NCI-H446 treated with DMSO at 0.1 percent for 48 hours (cell line): Measurements from ENCODE around the gene MTIF2.
"Not testable (repeated sequence)": the region's sequence is repeated elsewhere in the genome, so short reads cannot be mapped to it uniquely, and the experiment has no call there.

Experiments used
- DNase-seq: peaks from one replicate; lab custom pipeline; 2025; lab: John Stamatoyannopoulos, UW

Gene MTIF2

GRCh38 chr2:55242617-55243016 lies 26.4 kb downstream of the MTIF2 start:
- no peak for DNase-seq

- not testable (repeated sequence) for DNase-seq
Observed at GRCh38 chr2:55241582-55241981, 27.4 kb downstream of the MTIF2 start.

GRCh38 chr2:55239656-55240222 lies 29.3 kb downstream of the MTIF2 start:
- no peak for DNase-seq

- no peak for DNase-seq
Observed at GRCh38 chr2:55236992-55237543, 32.0 kb downstream of the MTIF2 start.

GRCh38 chr2:55235724-55236538 lies 33.1 kb downstream of the MTIF2 start:
- DNase-seq: no peak

- no peak for DNase-seq
Observed at GRCh38 chr2:55233658-55233940, 35.4 kb downstream of the MTIF2 start.

- DNase-seq: no peak
Observed at GRCh38 chr2:55232863-55233657, 36.0 kb downstream of the MTIF2 start.

GRCh38 chr2:55232084-55232862 lies 36.8 kb downstream of the MTIF2 start, which contains the start of the genes CLHC1 and RPS27A:
Gene CLHC1 (minus strand): TSS chr2:55232293. CDS start chr2:55222411, 9,882 bp downstream.
Gene RPS27A (plus strand): TSS chr2:55232688. CDS start chr2:55232825, 137 bp downstream.
- DNase-seq: peak; percentile 95

GRCh38 chr2:55231546-55232083 lies 37.4 kb downstream of the MTIF2 start:
- DNase-seq: no peak

- DNase-seq: no peak
Observed at GRCh38 chr2:55230551-55230950, 38.5 kb downstream of the MTIF2 start.

- DNase-seq: no peak
Observed at GRCh38 chr2:55229221-55229620, 39.8 kb downstream of the MTIF2 start.

- no peak for DNase-seq
Observed at GRCh38 chr2:55228226-55228563, 40.8 kb downstream of the MTIF2 start.

GRCh38 chr2:55227437-55228225 lies 41.4 kb downstream of the MTIF2 start:
- DNase-seq: not testable (repeated sequence)

- DNase-seq: no peak
Observed at GRCh38 chr2:55225481-55226020, 43.5 kb downstream of the MTIF2 start.

- no peak for DNase-seq
Observed at GRCh38 chr2:55224761-55225261, 44.2 kb downstream of the MTIF2 start.

- no peak for DNase-seq
Observed at GRCh38 chr2:55223958-55224760, 44.9 kb downstream of the MTIF2 start.

- DNase-seq: no peak
Observed at GRCh38 chr2:55213822-55214221, 55.2 kb downstream of the MTIF2 start.

GRCh38 chr2:55204950-55205349 lies 64.1 kb downstream of the MTIF2 start:
- no peak for DNase-seq

- no peak for DNase-seq
Observed at GRCh38 chr2:55204536-55204935, 64.5 kb downstream of the MTIF2 start.
